ENCODE measurements around the gene CCDC149.

CCDC149 gene

DNA sequence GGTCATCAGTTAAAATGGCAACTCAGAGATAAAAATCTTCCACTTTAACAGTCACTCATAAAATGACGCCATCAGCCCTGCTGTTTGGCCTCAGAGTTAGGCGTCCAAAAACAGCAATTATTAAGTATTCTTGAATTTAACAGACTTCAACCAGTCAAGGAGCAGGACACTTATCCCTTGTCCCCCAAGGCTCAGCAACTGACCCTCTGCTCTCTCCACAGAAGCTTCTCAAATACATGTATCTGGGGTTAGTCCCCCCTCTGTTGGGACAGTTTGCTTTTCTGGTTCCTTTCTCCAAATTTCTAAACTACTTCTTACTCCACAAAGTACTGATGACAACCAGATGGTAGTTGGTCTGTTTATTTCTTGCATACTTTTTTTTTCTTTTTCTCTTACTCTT, 63.1 kb downstream of the CCDC149 start:
- TF ChIP-seq, protein P1, sequence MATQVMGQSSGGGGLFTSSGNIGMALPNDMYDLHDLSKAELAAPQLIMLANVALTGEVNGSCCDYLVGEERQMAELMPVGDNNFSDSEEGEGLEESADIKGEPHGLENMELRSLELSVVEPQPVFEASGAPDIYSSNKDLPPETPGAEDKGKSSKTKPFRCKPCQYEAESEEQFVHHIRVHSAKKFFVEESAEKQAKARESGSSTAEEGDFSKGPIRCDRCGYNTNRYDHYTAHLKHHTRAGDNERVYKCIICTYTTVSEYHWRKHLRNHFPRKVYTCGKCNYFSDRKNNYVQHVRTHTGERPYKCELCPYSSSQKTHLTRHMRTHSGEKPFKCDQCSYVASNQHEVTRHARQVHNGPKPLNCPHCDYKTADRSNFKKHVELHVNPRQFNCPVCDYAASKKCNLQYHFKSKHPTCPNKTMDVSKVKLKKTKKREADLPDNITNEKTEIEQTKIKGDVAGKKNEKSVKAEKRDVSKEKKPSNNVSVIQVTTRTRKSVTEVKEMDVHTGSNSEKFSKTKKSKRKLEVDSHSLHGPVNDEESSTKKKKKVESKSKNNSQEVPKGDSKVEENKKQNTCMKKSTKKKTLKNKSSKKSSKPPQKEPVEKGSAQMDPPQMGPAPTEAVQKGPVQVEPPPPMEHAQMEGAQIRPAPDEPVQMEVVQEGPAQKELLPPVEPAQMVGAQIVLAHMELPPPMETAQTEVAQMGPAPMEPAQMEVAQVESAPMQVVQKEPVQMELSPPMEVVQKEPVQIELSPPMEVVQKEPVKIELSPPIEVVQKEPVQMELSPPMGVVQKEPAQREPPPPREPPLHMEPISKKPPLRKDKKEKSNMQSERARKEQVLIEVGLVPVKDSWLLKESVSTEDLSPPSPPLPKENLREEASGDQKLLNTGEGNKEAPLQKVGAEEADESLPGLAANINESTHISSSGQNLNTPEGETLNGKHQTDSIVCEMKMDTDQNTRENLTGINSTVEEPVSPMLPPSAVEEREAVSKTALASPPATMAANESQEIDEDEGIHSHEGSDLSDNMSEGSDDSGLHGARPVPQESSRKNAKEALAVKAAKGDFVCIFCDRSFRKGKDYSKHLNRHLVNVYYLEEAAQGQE (IDR thresholded peaks at IDR 0.05; ENCODE audit: insufficient read depth in 1 of 2, low read depth in 2 of 2, low read length in 2 of 2) = no peak
- TF ChIP-seq POLR2AphosphoS5 (IDR thresholded peaks at IDR 0.05; ENCODE audit: low read depth, low read length) (no peak), SIN3A (IDR thresholded peaks at IDR 0.05; ENCODE audit: borderline replicate concordance, insufficient read depth, low read length) (no peak), FOXP2 (optimal IDR thresholded peaks at IDR 0.05; ENCODE audit: borderline replicate concordance, extremely low read depth, extremely low read length, insufficient read depth) (no peak), TAF1 (IDR thresholded peaks at IDR 0.05; ENCODE audit: borderline replicate concordance, insufficient read depth, low read length) (no peak)

DNA sequence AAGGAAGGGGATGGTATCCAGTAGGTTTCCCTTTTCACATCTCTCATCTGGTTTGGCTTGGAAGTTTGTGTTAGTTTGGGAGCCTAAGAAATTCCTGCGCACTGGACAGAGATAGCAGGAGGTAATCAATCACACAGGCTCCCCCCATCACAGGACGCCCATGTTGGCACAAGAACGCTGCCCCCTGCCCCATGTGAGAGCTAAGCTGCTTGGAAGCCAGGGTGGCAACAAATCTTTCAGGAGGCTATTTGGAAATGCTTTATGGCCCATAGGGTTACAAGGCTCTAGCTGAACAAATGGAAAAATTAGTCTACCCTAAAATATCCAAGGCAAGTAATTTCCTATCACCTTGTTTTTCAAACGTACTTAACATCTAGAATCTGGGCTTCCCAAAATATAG, 63.5 kb downstream of the CCDC149 start:
- TF ChIP-seq FOXP2 (optimal IDR thresholded peaks at IDR 0.05; ENCODE audit: borderline replicate concordance, extremely low read depth, extremely low read length, insufficient read depth) (no peak), TAF1 (IDR thresholded peaks at IDR 0.05; ENCODE audit: borderline replicate concordance, insufficient read depth, low read length) (no peak), POLR2AphosphoS5 (IDR thresholded peaks at IDR 0.05; ENCODE audit: low read depth, low read length) (no peak), SIN3A (IDR thresholded peaks at IDR 0.05; ENCODE audit: borderline replicate concordance, insufficient read depth, low read length) (no peak)
- TF ChIP-seq, protein P1 (IDR thresholded peaks at IDR 0.05; ENCODE audit: insufficient read depth in 1 of 2, low read depth in 2 of 2, low read length in 2 of 2) = no peak

DNA sequence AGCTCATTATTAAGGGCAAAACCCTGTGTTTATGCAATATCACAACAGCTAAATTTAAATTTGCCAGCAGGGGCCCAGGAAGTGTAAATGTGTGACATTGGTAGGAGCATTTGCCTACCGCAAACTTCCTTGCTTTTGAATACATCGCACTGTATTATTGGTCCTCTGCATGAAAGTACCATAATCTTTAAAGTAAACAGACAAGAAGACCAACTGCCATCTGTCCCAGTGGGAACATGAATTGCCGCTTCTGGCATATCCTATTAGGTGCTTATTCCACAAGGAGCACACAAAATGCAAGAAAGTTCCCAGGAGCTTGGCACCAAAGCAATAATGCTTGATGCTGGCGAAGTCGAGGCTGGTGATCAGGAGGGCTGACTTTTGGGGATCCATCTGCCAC, 66.1 kb downstream of the CCDC149 start:
- TF ChIP-seq TAF1 (IDR thresholded peaks at IDR 0.05; ENCODE audit: borderline replicate concordance, insufficient read depth, low read length) (no peak), SIN3A (IDR thresholded peaks at IDR 0.05; ENCODE audit: borderline replicate concordance, insufficient read depth, low read length) (no peak), POLR2AphosphoS5 (IDR thresholded peaks at IDR 0.05; ENCODE audit: low read depth, low read length) (no peak), FOXP2 (optimal IDR thresholded peaks at IDR 0.05; ENCODE audit: borderline replicate concordance, extremely low read depth, extremely low read length, insufficient read depth) (no peak)
- TF ChIP-seq, protein P1 (IDR thresholded peaks at IDR 0.05; ENCODE audit: insufficient read depth in 1 of 2, low read depth in 2 of 2, low read length in 2 of 2) = no peak

GRCh38 chr4:24845902-24846301, 66.9 kb downstream of the CCDC149 start:
- TF ChIP-seq POLR2AphosphoS5 (IDR thresholded peaks at IDR 0.05; ENCODE audit: low read depth, low read length) (no peak), TAF1 (IDR thresholded peaks at IDR 0.05; ENCODE audit: borderline replicate concordance, insufficient read depth, low read length) (no peak), SIN3A (IDR thresholded peaks at IDR 0.05; ENCODE audit: borderline replicate concordance, insufficient read depth, low read length) (no peak), FOXP2 (optimal IDR thresholded peaks at IDR 0.05; ENCODE audit: borderline replicate concordance, extremely low read depth, extremely low read length, insufficient read depth) (no peak)
- TF ChIP-seq, protein P1 (IDR thresholded peaks at IDR 0.05; ENCODE audit: insufficient read depth in 1 of 2, low read depth in 2 of 2, low read length in 2 of 2) = no peak

DNA sequence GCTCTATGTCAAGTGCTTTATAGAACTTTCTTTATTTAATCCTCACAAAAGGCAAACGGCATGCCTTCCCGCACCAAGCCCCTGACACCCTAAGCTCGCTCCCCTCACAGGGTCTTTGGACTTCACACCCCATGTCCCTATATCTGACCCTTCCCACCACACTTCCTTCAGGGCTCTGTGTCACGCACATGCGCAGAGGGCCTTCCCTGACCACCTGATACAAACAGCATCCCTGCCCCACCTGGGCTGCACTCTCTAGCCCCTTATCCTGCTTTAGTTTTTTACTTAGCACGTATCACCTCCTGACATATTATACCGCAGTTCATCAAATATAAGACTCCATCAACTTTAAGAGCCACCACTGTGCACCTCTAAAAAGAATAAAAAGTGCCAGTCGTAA, 67.7 kb downstream of the CCDC149 start:
- TF ChIP-seq SIN3A (IDR thresholded peaks at IDR 0.05; ENCODE audit: borderline replicate concordance, insufficient read depth, low read length) = no peak
- TF ChIP-seq FOXP2 (optimal IDR thresholded peaks at IDR 0.05; ENCODE audit: borderline replicate concordance, extremely low read depth, extremely low read length, insufficient read depth) = no peak
- no peak for TF ChIP-seq TAF1 (IDR thresholded peaks at IDR 0.05; ENCODE audit: borderline replicate concordance, insufficient read depth, low read length)
- no peak for TF ChIP-seq POLR2AphosphoS5 (IDR thresholded peaks at IDR 0.05; ENCODE audit: low read depth, low read length)
- TF ChIP-seq, protein P1 (IDR thresholded peaks at IDR 0.05; ENCODE audit: insufficient read depth in 1 of 2, low read depth in 2 of 2, low read length in 2 of 2) = no peak
